Measurements from ENCODE around the gene CRYGB.
"Not testable (repeated sequence)": the region's sequence is repeated elsewhere in the genome, so short reads cannot be mapped to it uniquely, and the experiment has no call there.

The CRYGB gene

DNA sequence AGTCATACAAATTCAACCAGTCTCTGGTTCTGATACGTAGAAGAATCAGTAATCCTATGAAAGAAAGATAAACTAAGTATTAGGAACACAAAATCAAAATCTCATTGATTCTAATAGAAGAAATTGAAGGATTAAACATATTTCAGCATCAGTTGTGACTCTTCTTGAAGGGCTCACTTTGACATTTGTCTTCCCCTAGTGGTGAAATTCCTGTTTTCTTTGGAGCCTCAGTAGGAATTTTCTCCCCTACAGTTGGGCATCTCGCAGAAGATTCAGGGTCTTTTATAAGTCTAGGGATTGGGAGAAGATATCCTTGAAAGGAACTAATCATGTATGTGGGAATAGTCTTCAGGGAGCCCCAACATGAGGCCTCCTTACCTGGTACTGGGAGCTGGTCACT is 2.8 kb upstream of the CRYGB start:
- no peak for DNase-seq

DNA sequence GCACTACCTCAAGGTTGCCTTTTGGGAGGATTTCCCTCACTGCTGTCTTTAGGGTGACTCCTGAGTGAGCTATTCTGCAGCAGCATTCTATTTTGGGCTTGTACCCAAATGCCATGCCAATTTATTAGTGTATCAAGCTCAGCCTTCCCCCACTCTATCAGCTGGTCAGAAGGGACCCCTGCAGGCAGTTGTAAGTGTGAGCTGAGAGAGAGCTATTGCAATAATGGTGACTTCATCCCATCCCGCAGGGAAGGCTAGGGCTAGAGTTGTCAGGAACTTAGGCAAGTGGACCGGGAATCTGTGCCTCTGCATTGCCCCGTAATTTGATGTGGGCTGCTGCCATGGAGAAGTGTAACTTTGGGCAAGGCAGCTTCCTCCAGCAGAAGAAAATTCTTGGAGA is 1.8 kb upstream of the CRYGB start:
- no peak for DNase-seq

DNA sequence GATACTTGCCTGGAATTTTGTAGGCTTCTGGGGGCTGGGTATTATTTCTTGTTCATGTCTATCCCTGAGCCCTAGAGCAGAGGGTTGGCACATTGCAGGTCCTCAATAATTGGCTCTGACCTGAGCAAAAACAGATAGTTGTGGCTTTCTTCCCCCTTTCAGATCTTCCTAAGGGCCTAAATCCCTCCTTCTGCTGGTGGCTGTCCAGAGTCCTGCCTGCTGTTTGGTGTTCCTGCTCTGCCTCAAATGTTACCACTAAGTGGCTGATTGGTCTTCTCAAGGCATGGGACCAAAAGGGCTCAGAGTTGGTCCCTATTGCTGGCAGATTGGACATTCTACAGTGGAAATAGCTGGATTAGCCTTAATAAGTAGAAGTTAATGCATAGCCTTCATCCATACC is 1.1 kb upstream of the CRYGB start:
- DNase-seq: no peak

DNA sequence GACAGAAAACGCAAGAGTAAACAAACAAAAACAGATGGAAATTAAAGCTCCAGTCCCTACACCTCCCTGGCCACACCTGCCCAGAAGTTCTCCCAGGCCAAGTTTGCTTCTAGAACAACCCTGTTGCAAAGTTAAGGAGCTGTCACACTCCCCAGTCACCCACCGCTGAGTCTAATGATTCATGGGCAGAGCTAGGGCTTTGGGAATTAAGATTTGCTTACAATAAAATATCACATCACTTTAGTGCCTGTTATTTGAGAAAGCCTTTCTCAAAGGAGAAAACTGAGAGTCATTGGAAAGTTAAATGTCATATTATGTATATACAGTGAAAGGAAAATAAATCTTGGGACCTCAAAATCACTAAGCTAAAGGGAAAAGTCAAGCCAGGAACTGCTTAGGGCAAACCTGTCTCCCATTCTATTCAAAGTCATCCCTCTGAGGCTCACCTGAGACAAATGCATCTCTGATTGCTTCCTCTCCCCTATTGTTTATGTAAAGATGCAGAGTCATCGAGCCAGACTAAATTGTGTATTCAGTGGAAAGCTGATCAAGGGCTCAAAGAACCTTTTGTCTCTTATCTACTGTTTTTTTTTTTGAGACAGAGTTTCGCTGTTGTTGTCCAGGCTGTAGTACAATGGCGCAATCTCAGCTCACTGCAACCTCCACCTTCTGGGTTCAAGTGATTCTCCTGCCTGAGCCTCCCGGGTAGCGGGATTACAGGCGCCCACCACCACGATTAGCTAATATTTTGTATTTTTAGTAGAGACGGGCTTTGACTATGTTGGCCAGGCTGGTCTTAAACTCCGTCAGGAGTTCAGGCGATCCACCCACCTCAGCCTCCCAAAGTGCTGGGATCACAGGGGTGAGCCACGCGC is 2.8 kb downstream of the CRYGB start:
- DNase-seq: no peak

DNA sequence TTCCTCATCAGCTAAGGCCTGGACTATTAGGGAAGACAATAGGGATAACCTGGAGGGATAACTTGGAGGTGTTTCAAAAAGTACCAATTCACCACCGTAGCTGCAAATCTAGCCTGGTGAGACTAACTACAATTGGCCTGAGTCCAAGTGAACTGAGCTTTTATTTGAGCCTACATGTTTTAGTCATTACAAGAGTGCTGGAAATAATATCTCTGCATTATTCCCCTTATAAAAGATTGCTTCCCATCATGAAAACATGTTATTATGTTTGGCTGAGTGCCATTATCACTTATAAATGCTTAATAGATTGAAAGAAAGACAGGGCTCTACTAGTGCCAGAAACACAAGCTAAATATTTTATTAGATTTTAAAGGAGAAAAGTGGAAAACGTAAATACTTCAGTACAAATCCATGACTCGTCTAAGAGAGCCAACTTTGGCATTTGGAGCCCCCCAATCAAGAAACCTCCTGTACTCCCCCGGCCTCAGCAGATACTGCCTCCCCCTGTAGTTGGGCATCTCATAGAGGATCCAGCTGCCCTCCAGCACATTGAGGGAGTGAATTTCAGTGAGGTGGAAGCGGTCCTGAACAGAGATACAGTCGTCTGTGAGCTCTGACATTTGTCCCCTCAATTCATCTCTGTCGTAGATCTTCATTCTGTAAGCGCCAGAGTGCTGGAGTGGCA is 3.6 kb downstream of the CRYGB start:
- DNase-seq: no peak

DNA sequence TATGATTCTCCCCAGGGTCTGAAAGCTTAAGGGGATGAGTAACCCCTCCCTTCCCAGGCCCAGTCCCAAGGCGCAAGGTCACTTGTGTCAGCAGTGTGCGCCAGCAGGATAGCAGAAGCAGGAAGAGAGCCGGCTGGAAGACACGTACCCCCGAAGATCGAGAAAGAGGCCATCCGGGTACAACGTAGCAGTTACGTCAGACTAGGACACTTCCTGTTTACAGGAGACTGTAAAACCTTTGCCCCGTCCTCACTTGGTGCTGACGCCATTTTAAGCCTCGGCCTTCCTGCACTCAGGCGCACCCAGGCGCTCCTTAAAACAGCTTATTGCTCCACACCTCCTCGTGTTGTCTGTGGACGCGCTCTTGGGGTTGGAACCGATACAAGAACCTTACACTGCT is 6.5 kb downstream of the CRYGB start:
- DNase-seq: no peak

DNA sequence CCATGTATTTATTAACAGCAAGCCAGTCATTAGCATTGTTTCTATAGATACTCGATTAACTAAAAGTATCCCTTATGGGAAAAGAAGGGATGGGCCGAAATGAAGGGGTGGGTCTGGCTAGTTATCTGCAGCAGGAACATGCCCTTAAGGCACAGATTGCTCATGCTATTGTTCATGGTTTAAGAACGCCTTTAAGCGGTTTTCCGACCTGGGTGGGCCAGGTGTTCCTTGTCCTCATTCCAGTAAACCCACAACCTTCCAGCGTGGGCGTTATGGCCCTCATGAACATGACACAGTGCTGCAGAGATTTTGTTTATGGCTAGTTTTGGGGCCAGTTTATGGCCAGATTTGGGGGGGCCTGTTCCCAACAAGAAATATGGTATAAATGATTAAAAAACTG is 7.6 kb downstream of the CRYGB start:
- not testable (repeated sequence) for DNase-seq

DNA sequence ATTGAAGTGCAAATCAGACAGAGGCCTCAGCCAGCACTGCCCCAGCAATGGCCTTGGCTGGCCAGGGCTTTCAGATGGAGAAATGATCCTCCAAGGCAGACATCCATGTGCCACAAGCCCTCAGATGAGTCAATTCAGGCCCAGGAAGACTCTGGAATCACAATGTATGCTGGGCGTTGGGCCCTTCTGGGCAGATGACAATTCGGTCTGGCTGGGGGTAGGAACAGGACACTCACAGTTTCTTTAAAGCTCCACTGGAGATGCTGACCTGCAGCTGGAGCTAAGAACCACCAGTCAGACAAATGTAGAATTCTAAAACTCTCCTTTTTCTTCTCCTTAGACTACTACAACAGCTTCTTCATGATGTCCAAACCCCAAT is 9.3 kb downstream of the CRYGB start:
- no peak for DNase-seq

DNA sequence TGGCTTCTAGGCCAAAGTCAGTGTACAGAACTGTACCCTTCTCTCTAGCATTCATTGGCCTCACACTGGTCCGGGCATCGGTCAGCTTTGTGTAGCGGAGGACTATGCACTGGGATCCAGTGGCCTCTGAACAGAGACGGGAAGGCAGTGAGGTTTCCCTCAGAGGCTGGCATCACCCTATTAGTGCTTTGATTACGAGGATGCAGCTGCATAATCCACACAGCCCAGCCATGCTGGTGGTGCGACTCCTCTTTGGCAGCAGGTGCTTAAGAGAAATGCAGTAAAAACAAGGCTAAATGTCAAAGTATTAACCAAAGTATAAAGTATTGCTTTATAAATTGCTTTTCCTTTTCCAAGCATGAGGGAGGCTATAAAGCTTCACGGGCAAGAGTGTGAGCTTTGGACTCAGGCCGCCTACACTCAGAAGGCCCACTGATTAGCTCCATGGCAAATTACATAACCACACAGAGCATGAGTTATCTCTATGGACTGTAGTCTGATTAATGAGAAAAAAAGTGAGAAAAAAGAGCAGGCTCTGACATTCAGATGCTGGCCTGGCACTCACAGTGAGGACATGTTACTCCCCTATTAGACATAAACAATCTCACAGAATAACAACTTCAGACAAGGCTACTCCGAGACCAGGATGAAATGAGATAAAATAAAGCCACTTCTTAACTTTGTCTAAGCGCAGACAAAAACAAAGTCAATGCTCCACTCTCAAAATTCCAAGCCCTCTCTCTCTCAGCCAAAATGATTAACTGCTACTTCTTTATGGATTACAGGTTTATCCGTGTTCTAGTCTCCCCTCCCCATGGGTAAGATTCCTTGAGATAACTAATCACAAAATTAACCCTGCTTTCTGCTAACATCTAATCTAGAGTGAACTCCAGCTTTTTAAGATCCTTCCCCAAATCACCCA is 9.9 kb downstream of the CRYGB start:
- DNase-seq: no peak

DNA sequence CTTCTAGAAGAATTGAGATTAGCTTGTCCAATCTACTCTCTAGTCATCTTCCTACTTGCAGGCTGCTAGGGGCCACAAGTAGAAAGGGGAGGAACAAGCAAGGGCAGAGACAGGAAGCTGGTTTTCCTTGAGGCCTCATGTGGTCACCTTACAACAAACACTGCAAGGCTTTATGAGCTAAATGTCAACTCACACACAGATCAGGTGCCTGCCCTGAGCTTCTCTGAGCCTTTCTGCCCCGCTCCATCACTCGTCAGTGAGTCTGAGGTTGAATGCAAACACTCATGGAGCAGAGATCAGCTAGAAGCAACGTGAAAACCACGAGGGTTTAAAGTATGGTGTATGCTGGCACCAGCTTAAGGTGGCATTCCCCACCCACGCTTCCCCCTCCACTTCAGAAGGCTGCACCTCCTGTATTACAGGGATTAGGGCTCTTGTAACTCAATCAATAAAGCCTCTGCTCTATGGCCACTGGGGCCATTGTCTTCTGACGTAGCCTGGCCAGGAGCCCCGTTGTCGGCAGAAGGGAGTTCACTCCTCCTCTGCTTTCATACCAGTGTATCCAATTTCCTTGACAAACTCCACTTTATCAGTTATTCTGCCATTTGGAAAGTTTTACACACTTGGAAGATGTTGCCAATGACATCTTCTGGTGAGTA is 10.9 kb downstream of the CRYGB start:
- no peak for DNase-seq

DNA sequence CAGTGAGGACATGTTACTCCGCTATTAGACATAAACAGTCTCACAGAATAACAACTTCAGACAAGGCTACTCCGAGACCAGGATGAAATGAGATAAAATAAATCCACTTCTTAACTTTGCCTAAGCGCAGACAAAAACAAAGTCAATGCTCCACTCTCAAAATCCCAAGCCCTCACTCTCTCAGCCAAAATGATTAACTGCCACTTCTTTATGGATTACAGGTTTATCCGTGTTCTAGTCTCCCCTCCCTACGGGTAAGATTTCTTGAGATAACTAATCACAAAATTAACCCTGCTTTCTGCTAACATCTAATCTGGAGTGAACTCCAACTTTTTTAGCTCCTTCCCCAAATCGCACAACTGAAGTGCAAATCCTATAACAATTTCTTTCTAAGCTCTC is 15.2 kb downstream of the CRYGB start:
- DNase-seq: no peak

DNA sequence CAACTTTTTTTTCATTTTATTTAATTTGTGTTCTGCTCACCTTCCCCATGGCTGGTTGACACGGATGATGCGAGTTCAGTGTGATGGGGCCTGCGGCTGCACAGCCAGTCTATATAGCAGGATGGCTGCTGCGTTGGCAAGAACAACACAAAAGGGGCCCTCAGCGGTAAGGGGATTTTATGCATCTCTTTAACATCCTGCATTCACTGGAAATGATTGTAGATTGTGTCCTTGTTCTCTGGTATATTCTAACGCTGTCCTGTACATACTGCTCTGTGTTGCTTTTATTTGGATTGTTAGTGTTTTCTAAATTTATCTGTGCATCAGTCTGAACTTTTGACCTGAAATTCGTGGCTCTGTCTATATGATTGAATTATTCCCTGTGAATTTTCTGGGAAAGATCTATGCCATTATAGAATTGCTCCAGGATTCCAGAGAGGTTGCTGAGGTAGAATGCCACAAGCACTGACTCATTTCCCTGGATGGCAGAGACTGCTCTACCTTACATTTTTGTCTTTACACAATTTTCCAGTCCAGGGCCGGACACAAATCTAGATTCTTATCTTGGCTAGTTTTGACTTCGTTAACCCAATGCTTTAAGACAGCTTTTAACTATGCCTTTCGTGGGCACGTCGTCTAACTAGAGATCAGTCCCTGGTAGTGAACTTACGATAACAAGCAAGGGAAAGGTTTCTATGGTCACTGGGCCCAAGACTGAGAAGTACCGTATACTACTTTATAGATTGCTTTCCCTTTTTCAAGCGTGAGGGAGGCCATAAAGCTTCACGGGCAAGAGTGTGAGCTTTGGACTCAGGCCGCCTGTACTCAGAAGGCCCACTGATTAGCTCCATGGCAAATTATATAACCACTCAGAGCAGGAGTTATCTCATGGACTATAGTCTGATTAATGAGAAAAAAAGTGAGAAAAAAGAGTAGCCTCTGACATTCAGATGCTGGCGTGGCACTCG is 15.9 kb downstream of the CRYGB start, which contains the start of gene CRYGC:
Gene CRYGC (minus strand): TSS at position 85 of the 968 bp plus-strand sequence. CDS start 36 bp downstream, at position 49.
- DNase-seq: no peak

DNA sequence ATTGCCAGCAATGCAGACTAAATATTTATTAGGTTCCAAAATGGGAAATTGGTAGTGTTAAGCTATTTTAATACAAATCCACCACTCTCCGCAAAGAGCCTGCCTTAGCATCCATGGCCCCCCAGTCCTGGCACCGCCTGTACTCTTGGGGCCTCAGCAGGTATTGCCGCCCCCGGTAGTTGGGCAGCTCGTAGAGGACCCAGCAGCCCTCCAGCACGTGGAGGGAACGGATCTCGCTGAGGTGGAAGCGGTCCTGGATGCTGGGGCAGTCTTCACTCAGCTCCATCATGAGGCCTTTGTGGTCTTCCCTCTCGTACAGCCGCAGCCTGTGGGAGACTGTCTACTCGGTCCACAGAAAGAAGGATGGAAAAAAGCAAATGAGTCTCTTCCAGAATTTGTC is 17.8 kb downstream of the CRYGB start:
- DNase-seq: no peak

DNA sequence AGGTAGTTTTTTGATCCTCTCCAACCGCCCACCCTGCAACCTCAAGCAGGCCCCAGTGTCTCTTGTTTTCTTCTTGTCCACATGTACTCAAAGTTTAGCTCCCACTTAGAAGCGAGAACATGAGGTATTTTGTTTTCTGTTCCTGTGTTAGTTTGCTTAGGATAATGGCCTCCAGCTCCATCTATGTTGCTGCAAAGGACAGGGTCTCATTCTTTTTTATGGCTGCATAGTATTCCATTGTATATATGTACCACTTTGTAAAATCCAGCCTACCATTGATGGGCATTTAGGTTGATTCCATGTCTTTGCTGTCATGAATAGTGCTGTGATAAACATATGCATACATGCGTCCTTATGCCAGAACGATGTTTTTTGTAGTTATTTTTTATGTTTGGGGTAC is 18.9 kb downstream of the CRYGB start:
- no peak for DNase-seq

DNA sequence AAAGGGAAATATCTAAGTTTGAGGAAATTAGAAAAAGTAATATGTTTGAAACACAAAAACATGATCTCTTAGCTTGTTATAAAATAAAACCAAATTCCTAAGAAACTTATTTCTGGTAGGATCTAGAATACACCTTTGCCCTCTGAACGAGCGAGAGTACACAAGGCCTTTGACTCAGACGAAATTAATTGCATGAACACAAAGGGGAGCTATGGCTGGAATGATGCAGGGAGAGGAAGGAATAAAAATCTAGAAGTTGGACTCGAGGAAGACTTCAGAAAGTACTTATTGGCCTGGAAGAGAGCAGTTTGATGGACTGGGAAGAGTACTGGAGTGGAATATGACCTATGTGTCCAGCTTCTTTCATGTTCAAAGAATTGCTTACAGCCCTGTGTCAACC is 20.7 kb downstream of the CRYGB start:
- DNase-seq: no peak

DNA sequence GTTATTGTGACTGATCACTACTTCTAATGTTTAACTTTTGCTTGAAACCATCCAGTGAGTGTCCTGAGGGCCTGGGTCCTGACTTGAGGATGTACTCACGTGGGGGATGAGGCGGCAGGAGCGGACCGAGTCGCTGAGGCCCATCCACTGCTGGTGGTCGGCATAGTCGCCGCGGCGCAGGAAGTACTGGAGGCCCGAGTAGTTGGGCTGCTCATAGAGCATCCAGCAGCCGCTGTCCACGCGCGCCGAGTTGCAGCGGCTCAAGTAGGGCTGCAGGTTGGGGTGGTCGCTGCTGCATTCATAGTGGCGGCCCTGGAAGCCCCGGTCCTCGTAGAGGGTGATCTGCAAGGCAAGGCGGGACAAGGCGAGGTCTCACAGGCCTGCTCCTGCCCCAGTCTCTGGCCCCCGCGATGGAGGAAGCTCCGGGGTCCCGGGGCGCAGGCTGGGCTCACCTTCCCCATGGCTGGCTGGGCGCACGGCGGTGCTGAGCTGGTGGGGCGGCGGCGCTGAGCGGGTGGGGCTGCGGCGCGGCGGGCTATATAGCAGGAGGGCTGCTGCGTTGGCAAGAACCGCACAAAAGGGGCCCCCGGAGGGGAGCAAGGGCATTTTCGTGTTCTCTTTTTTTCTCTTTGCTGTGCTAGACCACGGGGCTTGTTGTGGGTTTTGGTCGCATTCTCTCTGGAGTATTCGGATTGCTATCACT is 21.8 kb downstream of the CRYGB start, which contains the start of gene CRYGD:
Gene CRYGD (minus strand): TSS at position 512 of the 703 bp plus-strand sequence. CDS start 51 bp downstream, at position 461.
- DNase-seq: not testable (repeated sequence)

DNA sequence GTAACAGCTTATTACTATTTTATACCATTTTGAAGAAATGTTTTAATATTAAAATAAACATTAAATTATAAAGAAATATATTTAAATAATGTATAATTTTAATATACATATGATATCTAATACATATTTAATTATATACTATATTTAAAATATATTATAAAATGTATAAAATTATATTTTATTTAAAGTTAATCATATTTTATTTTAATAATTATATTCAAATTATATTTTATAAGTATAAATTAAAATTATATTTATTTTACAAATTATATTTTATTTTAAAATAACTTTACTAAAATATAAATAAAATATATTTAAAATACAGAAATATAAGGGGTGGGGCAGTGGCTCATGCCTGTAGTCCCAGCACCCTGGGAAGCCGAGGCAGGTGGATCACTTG is 23.7 kb downstream of the CRYGB start:
- no peak for DNase-seq

DNA sequence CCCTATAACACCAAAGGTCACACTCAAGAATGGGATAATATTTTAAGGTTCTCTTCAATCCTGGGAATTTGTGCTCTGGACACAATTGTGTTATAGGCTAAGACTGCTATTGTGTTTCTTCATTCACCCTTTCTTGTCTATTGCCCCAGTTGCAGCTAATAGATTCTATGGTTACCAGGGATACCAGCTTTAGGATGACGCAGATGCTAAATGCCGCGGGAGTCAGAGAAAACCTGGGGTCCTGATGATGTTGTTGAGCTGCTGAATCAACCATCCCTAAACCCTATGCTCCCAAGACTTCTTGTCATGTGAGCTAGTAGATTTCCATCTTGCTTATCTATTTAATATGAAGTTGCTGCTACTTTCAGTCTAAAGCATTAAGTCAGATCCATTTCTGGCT is 27.0 kb downstream of the CRYGB start:
- DNase-seq: no peak

DNA sequence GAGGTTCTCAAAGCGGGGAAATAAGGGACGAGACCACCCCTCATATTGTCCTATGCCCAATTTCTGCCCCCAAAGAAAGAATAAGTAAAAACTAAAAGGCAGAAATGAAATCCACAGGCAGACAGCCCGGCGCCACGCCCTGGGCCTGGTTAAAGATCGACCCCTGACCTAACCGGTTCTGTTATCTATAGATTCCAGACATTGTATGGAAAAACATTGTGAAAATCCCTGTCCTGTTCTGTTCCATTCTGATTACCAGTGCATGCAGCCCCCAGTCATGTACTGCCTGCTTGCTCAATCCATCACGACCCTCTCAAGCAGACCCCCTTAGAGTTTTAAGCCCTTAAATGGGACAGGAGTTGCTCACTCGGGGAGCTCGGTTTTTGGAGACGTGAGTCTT is 28.6 kb downstream of the CRYGB start:
- not testable (repeated sequence) for DNase-seq

DNA sequence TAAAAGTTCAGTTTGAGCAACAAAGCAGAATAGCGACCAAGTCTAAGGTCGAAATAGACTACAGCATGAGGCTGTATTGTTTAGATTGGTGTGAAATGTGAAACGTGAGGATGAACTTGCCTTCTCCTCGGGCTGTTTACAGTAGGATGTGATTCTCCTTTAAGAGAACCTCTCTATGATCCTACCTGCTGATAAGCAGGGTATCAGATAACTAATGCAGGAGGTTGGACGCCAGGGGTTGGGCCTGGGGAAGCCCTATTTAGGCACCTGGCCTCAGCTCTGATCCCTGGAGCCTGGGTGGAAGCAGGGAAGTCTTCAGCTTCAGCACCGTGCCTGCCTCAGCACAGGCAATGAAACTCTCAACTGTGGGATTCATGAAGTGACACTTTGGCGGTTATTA is 33.0 kb downstream of the CRYGB start:
- DNase-seq: no peak

All from T-helper 9 cell (primary cell).